Testis (tissue), 3 donors: ENCODE measurements around the gene NEK8. TPM values are rescaled to one million over a fixed set of nuclear protein-coding genes. Genes with fewer than 3 reads are reported as not detected.
A peak's percentile ranks its signal among the peaks of the same experiment; 100 is the strongest.
"Not testable (repeated sequence)": the region's sequence is repeated elsewhere in the genome, so short reads cannot be mapped to it uniquely, and the experiment has no call there.

ENCODE experiments used
- DNase-seq: peaks from one replicate; pipeline ENCODE4 v3.0.0-alpha.2; 2019
- H3K27ac ChIP-seq, 2 donors: fragments of 200-600 bp; sonication (generic); one replicate each; pipeline ENCODE4 v1.5.1; 2019
- H3K27me3 ChIP-seq: fragments of 200-600 bp; sonication (generic); one replicate; pipeline ENCODE4 v1.5.1; 2019
- H3K36me3 ChIP-seq: fragments of 200-600 bp; sonication (generic); one replicate; pipeline ENCODE4 v1.5.1; 2017; ENCODE audit warnings: low read depth; ENCODE audit errors: missing control alignments
- H3K4me1 ChIP-seq: fragments of 200-600 bp; sonication (generic); one replicate; pipeline ENCODE4 v1.5.1; 2019
- H3K4me3 ChIP-seq, 2 donors: fragments of 200-600 bp; sonication (generic); one replicate each; pipeline ENCODE4 v1.5.1; 2017 to 2019
- H3K9me3 ChIP-seq: fragments of 200-600 bp; sonication (generic); one replicate; pipeline ENCODE4 v1.5.1; 2017
- POLR2A ChIP-seq: fragments of 450-650 bp; IDR thresholded peaks from one replicate; pipeline ENCODE4 v1.6.1; 2017; ENCODE audit warnings: antibody characterized with exemption, mild to moderate bottlenecking, moderate library complexity
- WGBS, 2 donors: methylation state at CpG; one replicate each; pipeline ENCODE4 v1.1.5; 2018; 5-methylcytosine and 5-hydroxymethylcytosine counted together
- intact Hi-C: fragments of 100-400 bp; cut with DNase I; formaldehyde crosslinking; loops from one replicate; pipeline ENCODE4 v1.15.1; 2023; ENCODE audit warnings: low total_unique reads
- polyA plus RNA-seq: library from polyadenylated mRNA; stranded (reverse); fragments of 350-450 nt; fragmentation: Illumina TruSeq; extraction: RNeasy Lipid Tissue Mini Kit (QIAGEN cat#74804); gene quantifications from one replicate; pipeline ENCODE4 v1.2.3, GENCODE V29; 2014; ENCODE audit warnings: low read depth, low replicate concordance; ENCODE audit not compliant: insufficient read depth
- total RNA-seq, 2 donors: library from RNA; depleted of rRNA; stranded (reverse); fragments of >200 nt; gene quantifications; one replicate each; pipeline ENCODE4 v1.2.3, GENCODE V29; 2016
- TF ChIP-seq, protein P1 (sequence below), 3 experiments: fragments of 450-650 bp in 2 of 3; fragments of 200-600 bp in 1 of 3; sonication (generic) in 1 of 3; IDR thresholded peaks; one replicate each; pipeline ENCODE4 v1.5.1; 2016 to 2019; ENCODE audit warnings: antibody characterized with exemption in 3 of 3, mild to moderate bottlenecking in 2 of 3, moderate library complexity in 1 of 3

NEK8 gene
- total and polyA plus RNA-seq, 3 donors from 2014 or later, result 7.3 to 10.7 (median 10.1) TPM

DNA sequence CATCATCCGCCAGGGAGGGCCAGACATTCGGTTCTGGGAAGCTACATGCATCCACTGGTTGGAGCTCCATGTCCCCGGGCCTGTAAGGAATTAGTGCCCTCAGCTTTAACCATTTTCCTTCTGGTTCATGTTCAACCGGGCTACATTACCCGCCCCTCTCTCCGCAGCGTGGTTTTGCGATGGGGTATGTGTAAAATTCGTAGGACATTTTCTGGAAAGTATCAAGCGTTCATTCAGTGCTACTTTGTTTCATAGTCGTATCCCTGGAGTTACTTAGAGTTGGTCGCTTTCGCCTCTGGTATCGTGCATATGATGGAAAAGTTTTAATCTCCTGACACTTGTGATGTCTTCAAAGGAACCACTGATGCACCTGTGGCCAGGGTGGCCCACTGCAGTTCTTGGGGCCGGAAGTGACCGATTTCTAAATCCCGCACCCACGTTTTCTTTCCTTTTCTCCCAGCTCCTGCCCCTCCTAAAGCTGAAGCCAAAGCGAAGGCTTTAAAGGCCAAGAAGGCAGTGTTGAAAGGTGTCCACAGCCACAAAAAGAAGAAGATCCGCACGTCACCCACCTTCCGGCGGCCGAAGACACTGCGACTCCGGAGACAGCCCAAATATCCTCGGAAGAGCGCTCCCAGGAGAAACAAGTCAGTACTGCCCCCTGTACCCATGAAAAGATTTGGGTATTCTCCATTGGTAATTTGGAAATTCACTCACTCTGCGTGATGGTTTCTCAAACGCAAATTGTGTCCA lies 8.2 kb upstream of the NEK8 start:
- TF ChIP-seq, protein P1, sequence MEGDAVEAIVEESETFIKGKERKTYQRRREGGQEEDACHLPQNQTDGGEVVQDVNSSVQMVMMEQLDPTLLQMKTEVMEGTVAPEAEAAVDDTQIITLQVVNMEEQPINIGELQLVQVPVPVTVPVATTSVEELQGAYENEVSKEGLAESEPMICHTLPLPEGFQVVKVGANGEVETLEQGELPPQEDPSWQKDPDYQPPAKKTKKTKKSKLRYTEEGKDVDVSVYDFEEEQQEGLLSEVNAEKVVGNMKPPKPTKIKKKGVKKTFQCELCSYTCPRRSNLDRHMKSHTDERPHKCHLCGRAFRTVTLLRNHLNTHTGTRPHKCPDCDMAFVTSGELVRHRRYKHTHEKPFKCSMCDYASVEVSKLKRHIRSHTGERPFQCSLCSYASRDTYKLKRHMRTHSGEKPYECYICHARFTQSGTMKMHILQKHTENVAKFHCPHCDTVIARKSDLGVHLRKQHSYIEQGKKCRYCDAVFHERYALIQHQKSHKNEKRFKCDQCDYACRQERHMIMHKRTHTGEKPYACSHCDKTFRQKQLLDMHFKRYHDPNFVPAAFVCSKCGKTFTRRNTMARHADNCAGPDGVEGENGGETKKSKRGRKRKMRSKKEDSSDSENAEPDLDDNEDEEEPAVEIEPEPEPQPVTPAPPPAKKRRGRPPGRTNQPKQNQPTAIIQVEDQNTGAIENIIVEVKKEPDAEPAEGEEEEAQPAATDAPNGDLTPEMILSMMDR (IDR thresholded peaks at IDR 0.05), result no peak
- no peak for TF ChIP-seq POLR2A
- H3K9me3 ChIP-seq, result no peaks in the 10 kb centered on the region
- no peaks in the 10 kb centered on the region for H3K36me3 ChIP-seq
- 2% methylated on average over 27 to 30 of the region's 30 CpGs for WGBS, 2 donors
- DNase-seq, result no peak
- peak overlapping the region; percentile 71 to 84 for H3K4me3 ChIP-seq
- intact Hi-C loops, result no loop called here
- H3K27me3 ChIP-seq, result no peaks in the 10 kb centered on the region
- H3K27ac ChIP-seq, result peak overlapping the region; percentile 66 to 89
- peaks cover 49% of the 10 kb centered on the region for H3K4me1 ChIP-seq

DNA sequence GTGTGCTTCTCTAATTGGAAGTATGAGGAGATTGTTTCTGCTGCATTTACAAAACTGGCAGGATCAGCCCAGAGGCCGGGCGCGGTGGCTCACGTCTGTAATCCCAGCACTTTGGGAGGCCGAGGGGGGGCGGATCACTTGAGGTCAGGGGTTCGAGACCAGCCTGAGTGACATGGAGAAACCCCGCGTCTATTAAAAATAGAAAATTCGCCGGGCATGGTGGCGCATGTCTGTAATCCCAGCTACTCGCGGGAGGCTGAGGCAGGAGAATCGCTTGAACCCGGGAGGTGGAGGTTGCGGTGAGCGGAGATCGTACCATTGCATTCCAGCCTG lies 7.6 kb upstream of the NEK8 start:
- H3K4me3 ChIP-seq, result peak overlapping the region; percentile 71 to 84
- intact Hi-C loops, DNase-seq, H3K36me3 ChIP-seq, H3K9me3 ChIP-seq, H3K27me3 ChIP-seq: not testable (repeated sequence)
- 29 to 31% methylated on average over 17 to 19 of the region's 19 CpGs for WGBS, 2 donors
- peaks cover 50% of the 10 kb centered on the region for H3K4me1 ChIP-seq
- peak overlapping the region in 1 of 2 donors; percentile 89 for H3K27ac ChIP-seq

DNA sequence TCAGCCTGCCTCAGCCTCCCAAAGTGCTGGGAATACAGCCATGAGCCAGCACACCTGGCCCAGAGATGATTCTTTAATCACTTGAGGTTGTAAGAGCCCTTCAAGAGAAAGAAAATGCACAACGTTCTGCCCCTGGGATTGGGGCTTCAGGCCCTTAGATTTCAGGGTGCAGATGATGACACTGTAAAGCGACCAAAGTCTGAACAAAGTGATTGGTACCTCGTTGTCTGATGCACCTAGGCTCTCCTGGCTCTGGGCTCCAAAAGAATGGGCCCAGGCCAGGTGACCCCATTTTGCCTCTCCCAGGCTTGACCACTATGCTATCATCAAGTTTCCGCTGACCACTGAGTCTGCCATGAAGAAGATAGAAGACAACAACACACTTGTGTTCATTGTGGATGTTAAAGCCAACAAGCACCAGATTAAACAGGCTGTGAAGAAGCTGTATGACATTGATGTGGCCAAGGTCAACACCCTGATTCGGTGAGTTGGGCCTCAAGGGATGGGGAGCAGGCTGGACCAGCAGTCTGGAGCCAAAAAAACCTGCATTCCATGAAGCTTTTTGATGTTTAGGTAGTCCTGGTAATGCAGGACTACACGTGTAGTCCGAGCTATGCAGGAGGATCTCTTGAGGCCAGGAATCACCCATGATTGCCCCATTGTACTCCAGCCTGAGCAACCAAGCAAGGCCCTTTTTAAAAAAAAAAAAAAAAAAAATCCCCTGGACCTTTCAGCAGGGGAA lies 6.0 kb upstream of the NEK8 start:
- H3K27me3 ChIP-seq, result no peaks in the 10 kb centered on the region
- TF ChIP-seq, protein P1 (IDR thresholded peaks at IDR 0.05), result no peak
- no peak for TF ChIP-seq POLR2A
- H3K4me1 ChIP-seq, result peaks cover 45% of the 10 kb centered on the region
- intact Hi-C loops, result no loop called here
- no peaks in the 10 kb centered on the region for H3K36me3 ChIP-seq
- no peaks in the 10 kb centered on the region for H3K9me3 ChIP-seq
- H3K4me3 ChIP-seq, result no peak overlapping the region
- 62 to 69% methylated on average over 7 of the region's 7 CpGs for WGBS, 2 donors
- no peak for DNase-seq
- no peak overlapping the region for H3K27ac ChIP-seq

DNA sequence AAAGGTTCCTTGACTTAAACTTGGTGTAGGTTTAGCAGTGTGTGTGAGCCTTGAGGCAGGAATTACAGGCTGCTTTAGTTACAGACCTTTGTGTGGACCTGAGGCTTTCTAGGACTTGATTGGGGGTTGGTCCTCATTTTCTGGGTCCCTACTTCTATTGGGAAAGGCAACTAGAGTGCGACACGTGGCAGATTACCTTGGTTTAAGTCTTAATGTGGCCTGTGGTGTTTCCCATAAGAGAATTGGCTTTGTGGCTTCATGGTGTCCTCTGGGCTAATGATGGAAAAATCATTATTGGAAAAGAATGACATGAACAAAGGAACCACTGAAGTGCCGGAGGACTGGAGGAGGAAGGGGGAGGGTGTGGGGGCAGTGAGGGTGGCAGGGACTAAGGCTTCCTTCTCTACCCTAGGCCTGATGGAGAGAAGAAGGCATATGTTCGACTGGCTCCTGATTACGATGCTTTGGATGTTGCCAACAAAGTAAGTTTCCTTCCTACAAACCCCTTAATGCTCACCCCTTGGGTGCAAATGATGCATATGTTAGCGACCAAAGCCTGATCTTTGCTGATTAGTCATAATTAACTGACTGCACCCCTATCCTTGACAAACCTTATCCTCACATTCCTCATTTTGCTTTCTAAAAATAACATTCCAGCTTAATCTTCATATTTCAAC lies 5.3 kb upstream of the NEK8 start:
- TF ChIP-seq, protein P1 (IDR thresholded peaks at IDR 0.05), result no peak
- no peak for TF ChIP-seq POLR2A
- no peaks in the 10 kb centered on the region for H3K27me3 ChIP-seq
- no peak for DNase-seq
- intact Hi-C loops, result no loop called here
- peaks cover 39% of the 10 kb centered on the region for H3K4me1 ChIP-seq
- H3K4me3 ChIP-seq, result no peak overlapping the region
- no peaks in the 10 kb centered on the region for H3K9me3 ChIP-seq
- H3K27ac ChIP-seq, result no peak overlapping the region
- 65 to 78% methylated on average over 6 of the region's 6 CpGs for WGBS, 2 donors
- no peaks in the 10 kb centered on the region for H3K36me3 ChIP-seq

DNA sequence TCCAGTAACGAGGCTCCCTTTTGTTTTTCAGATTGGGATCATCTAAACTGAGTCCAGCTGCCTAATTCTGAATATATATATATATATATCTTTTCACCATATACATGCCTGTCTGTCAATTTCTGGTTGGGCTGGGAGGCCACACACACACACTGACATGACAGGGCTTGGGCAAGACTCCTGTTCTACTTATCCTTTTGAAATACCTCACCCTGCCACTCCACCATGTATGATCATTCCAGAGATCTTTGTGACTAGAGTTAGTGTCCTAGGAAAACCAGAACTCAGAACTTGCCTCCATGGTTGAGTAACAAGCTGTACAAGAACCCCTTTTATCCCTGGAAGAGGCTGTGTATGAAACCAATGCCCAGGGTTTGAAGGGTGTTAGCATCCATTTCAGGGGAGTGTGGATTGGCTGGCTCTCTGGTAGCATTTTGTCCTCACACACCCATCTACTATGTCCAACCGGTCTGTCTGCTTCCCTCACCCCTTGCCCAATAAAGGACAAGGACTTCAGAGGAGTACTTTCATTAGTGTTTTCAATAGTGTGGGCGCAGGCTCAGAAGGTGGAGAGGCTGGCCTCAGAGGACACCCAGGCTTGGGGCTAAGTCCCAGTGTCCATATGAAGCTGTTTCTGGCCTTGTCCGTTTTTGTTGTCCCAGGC lies 4.6 kb upstream of the NEK8 start:
- intact Hi-C loops, H3K9me3 ChIP-seq, H3K36me3 ChIP-seq, DNase-seq, H3K27me3 ChIP-seq, H3K27ac ChIP-seq, H3K4me3 ChIP-seq: not testable (repeated sequence)
- H3K4me1 ChIP-seq, result peaks cover 33% of the 10 kb centered on the region
- 70 to 78% methylated on average over 4 of the region's 4 CpGs for WGBS, 2 donors
